HG03575 (cell line): Measurements from ENCODE around the gene WDPCP.
"Not testable (repeated sequence)": the region's sequence is repeated elsewhere in the genome, so short reads cannot be mapped to it uniquely, and the experiment has no call there.

ENCODE experiments used
- ATAC-seq: cut with Tn5 transposase; IDR thresholded peaks from one replicate; pipeline ENCODE4 v1.9.1; 2021; ENCODE audit not compliant: unreplicated experiment, insufficient number of reproducible peaks, low FRiP score; ENCODE audit errors: extremely low read depth

Gene WDPCP

DNA sequence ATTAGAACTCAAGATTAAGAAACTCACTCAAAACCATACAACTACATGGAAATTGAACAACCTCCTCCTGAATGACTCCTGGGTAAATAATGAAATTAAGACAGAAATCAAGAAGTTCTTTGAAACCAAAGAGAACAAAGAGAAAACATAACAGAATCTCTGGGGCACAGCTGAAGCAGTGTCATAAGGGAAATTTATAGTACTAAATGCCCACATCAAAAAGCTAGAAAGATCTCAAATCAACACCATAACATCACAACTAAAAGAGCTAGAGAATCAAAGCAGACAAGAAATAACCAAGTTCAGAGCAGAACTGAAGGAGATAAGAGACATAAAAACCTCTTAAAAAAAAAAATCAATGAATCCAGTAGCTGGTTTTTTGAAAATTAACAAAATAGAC is 30.5 kb downstream of the WDPCP start:
- not testable (repeated sequence) for ATAC-seq

DNA sequence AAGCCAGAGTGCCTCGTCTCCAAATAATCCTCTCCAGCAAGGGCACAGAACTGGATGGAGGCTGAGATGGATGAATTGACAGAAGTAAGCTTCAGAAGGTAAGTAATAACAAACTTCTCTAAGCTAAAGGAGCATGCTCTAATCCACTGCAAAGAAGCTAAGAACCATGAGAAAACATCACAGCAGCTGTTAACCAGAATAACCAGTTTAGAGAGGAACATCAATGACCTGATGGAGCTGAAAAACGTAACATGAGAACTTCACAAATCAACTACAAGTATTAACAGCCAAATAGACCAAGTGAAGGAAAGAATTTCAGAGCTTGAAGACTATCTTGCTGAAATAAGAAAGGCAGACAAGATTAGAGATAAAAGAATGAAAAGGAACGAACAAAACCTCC is 32.3 kb downstream of the WDPCP start:
- ATAC-seq: no peak

DNA sequence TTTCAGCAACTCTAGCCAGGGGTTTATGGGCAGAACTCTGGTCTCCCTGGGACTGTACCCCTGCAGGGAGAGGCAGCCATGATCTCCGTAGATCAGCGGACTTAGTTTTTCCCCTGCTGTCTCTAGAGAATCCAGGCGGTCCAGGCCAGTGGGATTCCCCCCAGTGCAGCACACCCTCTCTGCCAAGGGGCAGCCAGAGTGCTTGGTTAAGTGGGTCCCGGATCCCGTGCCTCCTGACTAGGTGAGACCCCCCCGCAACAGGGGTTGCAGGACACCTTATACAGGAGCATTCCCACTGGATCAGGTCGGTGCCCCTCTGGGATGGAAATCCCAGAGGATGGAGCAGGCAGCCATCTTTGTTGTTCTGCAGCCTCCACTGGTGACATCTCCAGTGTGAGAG is 33.0 kb downstream of the WDPCP start:
- no peak for ATAC-seq

DNA sequence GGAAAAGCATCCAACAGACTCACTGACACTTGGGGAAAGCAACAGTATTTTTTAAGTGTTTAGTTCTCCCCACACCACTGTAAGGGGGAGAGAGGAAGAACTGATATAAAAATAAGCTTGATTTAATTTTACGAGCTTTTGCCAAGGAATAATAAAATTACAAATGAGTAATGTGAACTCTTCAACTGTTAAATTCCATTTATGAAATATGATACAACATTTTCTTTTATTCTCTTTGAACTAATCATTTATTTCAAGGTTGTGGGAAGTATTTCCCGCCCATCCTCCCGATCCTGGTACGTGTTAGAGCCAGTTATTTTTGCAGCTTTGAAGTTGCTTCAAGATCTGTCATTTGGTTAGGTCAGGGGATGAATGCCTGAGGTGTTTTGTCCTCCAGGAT is 35.2 kb downstream of the WDPCP start:
- no peak for ATAC-seq

DNA sequence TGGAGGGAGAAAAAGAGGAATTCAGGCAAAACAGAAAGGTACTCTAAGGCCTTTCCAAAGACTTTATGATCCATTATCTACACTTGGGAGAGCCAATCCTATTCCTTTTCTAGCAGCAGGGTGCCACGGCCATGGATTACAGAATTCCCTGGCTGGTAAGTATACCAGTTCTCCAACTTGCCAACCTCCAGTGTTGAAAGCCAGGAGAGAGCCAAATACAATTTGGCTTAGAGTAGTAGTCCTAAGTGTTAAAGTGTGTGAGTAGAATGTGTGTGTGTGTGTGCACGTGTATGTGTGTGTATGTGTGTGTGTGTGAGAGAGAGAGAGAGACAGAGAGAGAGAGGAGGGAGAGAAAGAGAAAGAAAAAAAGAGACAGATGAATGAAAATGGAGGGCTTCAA is 43.3 kb downstream of the WDPCP start:
- ATAC-seq: no peak

DNA sequence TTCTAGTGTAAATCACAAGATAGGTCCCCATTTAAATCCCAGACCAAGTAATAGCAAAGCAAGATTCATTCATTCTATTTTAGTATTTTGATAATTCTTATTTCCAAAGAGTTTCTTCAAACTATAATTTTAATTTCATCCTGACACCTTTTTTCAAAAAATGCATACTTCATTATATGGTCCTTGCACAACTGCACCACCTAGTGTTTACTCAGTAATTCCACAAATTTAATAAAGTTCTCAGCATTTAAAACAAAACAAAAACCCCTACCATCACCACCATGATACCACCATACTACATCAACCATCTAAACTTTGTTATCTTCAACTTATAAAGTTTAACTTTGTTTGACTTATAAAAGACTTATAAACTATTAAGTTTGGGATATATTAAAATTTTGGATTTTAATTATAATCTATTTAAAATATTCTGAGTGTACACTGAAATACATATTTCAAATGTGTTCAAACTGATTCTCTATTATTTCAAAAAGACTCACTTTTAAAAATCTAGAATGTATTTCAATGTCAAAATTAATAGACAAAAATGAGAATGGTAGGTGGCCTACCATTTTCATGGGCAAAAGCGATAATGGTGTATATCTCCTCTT is 44.2 kb downstream of the WDPCP start:
- no peak for ATAC-seq

DNA sequence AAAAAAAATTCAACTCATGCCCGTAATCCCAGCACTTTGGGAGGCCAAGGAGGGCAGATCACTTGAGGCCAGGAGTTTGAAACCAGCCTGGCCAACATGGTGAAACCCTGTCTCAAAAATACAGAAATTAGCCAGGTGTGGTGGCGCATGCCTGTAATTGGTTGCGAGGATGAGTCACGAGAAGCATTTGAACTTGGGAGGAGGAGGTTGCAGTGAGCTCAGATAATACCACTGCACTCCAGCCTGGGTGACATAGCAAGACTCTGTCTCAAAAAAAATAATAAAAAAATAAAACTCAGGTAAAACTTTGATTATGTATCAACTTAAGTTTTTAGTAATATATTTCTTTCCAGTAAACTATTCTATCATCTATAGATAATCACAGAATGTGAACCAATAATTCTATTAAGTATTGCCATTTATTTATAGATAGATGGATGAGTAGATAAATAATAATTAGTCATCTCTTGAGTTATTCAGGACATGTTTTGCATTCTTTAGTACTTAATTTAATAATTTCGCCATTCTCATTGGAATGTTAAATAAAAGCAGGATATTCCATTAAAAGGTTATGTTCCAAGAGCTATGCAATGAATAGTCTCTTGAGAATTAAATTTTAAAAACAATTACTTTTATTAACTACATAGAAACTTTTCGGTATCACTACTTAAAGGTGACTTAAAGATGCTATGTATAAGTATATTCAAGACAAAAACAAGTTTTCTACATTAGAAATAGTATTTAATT is 48.7 kb downstream of the WDPCP start:
- no peak for ATAC-seq

DNA sequence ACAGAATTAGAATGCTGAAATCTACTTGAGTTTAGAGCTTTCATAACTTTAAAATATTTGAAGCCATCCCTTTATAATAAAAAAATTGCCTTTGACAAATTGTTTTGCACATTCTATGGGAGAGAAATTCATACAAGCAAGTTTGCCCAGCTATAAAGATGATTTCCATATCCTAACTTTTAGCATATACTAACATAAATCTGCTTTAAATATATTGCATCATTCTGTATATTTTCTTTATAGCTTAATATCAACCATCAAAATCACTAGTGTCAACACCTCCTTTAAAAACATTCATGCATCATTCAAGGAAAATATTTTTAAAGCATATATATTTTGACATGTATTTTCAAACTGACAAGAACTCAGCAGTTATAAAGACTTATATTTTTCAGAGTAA is 49.9 kb downstream of the WDPCP start:
- no peak for ATAC-seq

DNA sequence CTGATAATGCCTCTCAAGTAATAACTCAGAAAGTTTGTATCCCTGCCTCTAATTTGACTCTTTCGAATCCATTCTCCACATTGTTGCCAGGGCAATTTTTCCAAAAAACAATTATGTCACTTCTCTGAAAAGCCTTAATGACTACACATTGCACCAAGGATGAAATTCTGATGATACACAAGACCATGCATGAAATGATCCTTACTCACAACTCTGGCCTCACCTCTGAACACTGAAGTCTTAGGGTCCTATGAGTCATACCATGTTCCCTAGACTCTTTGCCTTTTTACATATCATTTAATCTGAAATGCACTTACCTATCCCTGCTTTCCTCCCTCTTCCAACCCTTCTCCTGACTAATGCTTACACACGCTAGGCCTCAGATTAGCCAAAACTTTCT is 51.0 kb downstream of the WDPCP start:
- ATAC-seq: no peak

DNA sequence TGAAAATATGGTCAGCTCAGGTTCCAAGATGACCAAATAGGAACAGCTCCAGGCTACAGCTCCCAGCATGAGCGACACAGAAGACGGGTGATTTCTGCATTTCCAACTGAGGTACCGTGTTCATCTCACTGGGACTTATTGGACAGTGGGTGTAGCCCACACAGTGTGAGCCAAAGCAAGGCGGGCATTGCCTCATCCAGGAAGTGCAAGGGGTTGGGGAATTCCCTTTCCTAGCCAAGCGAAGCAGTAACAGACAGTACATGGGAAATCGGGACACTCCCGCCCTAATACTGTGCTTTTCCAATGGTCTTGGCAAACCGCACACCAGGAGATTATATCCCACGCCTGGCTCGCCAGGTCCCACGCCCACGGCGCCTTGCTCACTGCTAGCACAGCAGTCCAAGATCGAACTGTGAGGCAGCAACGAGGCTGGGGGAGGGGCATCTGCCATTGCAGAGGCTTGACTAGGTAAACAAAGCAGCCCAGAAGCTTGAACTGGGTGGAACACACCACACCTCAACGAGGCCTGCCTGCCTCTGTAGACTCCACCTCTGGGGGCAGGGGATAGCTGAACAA is 57.5 kb downstream of the WDPCP start:
- ATAC-seq: no peak

DNA sequence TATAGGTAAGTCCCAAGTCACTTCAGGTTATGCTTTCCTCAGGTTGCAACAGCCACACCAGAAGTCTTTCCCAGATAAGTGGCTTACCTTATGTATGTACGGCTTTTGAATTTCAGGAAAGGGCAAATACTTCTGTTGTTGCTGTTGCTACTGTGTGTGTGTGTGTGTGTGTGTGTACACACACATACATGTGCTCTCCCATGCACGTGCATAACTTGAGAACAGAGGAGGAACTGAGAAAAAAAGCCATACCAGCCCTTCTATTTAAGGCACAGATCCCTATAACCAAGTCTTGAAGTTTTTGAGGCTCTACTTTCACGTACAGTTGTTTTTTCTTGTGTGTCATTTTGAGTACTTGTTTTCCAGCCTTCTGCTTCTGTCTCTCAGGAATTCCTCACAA is 62.4 kb downstream of the WDPCP start:
- ATAC-seq: no peak

DNA sequence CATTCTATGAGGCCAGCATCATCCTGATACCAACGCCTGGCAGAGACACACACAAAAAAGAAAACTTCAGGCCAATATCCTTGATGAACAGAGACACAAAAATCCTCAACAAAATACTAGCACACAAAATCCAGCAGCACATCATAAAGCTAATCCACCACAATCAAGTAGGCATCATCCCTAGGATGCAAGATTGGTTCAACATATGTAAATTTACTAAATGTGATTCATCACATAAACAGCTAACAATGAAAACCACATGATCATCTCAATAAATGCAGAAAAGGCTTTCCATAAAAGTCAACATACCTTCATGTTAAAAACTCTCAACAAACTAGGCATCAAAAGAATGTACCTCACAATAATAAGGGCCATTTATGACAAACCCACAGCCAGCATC is 65.3 kb downstream of the WDPCP start:
- ATAC-seq: no peak

DNA sequence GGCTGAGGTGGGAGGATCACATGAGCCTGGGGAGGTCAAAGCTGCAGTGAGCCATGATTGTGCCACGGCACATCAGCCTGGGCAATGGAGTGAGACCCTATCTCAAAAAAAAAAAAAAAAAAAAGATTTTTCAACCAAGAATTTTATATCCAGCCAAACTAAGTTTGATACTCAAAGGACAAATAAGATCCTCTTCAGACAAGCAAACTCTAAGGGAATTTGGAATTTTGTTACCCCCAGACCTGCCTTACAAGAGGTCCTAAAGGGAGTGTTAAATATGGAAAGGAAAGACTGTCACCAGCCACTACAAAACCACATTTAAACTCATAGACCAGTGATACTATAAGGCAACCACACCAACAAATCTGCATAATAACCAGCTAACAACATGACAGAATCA is 67.5 kb downstream of the WDPCP start:
- no peak for ATAC-seq

DNA sequence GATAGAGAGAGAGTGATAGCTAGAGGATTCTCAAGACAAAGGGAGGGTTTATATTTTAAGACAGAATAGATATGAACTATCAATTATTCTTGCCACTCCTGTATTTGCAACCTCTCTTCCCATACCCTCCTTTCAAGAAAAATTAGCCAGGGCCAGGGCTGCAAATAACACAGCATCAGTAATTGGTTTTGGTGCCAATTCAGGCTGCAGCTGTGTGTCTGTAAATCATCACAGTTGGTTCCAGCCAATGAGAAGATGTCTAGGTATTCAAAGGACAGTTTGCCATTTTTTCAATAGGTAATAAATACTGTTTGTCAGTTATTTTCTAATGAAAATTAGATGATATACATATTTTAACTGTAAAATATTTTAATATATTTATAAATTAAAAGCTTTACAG is 73.5 kb downstream of the WDPCP start:
- ATAC-seq: no peak

DNA sequence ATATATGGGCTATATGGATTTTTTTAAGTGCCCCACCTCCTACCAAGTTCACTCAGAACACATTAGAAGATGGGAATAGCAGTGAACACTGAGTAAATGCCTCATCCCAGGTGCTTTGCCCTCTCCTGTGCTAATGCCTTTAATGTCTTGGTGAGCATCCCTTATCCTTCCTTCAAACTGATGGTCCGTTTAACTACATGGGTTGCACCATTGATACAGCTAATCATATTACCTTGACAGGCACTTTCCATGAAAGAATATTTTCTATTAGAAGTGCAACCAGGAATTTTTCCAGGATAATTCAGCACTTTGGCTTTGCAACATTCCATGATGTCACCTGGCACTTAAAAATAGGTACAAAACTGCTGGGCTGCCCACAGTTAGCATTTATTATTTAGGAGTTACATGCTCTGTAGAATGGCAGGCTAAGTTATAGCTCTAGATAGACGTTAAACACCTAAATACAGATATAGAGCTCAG is 74.0 kb downstream of the WDPCP start:
- no peak for ATAC-seq

DNA sequence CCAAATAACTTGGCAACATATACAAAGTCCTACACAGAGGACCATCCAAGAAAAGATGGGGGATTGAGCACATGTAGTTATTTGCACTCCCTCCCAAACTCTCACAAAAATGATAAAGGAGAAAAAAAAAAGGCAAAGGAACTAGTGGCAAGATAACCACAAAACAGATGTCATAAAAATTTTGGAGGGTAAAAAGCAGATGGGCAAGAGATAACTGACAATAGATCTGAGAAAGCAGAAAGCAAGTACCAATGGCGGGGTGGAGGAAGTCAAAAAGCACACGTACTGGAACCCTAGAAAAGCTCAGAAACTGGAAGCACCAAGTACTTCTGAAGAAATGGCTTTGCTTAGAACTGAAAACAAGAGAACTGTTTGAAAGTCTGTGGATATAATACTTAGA is 82.0 kb downstream of the WDPCP start:
- no peak for ATAC-seq

DNA sequence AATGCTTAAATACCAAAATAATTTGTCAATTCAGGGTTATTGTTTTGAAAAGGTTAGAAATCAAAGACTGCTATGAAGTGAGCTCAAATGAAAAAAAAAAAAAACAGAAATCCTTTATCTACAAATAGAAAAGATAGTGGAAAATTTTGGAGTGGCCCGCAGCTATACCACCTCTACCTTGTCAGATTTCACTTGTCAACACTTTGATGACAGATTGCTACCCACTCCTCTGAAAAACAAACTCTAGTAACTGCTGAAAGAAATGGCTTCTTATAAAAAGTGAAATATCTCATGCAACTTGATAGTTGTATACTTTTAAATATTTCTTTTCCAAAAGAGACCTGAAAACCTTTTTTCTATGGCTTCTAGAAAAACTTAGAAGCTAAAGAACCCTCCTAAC is 84.5 kb downstream of the WDPCP start:
- no peak for ATAC-seq

DNA sequence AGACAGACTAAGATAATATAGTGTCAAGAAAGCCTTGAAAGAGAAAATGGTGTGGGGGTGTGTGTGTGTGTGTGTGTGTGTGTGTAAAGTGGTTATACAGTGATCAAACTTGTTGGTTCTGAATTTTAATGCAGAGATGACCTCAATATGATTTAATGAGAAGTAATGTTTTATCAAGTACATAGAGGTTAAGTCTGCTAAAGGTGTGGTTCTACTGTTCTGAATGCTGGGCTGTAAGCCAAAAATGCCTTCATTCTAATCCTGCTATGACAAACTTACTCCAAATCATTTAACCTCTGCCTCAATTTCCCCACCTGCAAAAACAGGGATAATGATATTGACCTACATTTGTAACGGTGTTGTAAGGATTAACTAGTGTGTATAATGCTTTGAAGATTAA is 87.9 kb downstream of the WDPCP start:
- ATAC-seq: no peak

DNA sequence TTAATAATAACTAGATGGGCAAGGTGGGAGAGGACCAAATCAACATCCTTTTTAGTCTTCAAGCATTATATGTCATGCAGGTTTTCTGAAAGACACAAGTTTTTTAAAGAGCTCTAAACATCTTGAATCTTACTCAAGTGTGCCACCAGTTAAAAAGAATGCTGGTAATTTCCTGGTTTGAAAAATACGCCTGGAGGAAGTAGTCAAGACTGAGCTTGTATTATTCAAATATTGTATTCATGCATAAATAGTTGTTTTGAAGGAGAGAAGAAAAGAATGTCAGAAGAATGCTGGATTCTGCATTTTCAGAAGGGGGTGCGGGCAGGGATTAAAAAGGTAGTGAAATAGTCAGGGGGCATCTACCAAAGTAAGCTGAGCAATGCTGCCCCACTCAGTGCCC is 90.7 kb downstream of the WDPCP start:
- no peak for ATAC-seq

DNA sequence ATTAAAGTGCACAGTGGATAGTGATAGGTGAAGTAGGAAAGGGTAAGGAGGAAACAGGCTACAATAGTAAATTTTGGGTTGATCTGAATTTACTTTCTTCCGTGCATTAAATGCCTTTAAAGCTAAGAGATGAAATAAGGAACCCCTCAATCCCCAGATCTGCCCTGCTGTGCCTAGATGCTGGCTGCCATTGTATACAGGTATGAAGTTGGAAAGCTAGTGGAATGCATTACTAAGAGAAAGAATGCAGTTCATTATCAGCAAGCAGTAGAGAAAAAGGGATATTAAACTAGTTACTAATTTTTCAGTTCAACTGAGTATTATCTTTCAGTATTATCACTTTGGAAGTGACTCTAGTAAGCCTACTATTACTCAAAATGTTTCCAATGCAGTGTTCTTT is 93.3 kb downstream of the WDPCP start:
- ATAC-seq: no peak

DNA sequence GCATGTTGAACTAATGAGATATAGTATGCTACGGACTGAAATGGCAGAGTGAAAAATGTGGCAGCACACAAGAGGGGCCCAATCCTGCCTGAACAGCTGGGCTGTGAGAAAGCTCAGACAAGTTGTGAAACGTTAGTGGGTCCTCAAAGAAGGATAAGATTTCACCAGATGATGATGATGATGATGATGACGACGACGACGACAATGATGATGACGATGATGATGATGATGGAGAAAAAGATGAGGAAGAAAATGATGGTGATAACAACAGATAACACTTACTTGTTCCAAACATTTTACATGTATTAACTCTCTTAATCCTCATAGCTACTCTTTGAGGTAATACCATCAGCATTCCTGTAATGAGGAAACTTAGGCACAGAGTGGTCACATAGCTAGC is 94.2 kb downstream of the WDPCP start:
- no peak for ATAC-seq
